Uterus (tissue), 2 donors: ENCODE measurements around the gene C1orf174.

Experiments
- POLR2A ChIP-seq, 2 donors: fragments of 450-650 bp; IDR thresholded peaks; one replicate each; pipeline ENCODE4 v1.6.1; 2016; ENCODE audit warnings: antibody characterized with exemption in 2 of 2, mild to moderate bottlenecking in 1 of 2, moderate library complexity in 1 of 2
- TF ChIP-seq, protein P1 (sequence below), 4 experiments: fragments of 200-600 bp in 2 of 4; fragments of 450-650 bp in 2 of 4; sonication (generic) in 2 of 4; IDR thresholded peaks; one replicate each; pipeline ENCODE4 v1.5.1; 2016 to 2019; ENCODE audit warnings: antibody characterized with exemption in 4 of 4, mild to moderate bottlenecking in 2 of 4, moderate library complexity in 1 of 4

DNA sequence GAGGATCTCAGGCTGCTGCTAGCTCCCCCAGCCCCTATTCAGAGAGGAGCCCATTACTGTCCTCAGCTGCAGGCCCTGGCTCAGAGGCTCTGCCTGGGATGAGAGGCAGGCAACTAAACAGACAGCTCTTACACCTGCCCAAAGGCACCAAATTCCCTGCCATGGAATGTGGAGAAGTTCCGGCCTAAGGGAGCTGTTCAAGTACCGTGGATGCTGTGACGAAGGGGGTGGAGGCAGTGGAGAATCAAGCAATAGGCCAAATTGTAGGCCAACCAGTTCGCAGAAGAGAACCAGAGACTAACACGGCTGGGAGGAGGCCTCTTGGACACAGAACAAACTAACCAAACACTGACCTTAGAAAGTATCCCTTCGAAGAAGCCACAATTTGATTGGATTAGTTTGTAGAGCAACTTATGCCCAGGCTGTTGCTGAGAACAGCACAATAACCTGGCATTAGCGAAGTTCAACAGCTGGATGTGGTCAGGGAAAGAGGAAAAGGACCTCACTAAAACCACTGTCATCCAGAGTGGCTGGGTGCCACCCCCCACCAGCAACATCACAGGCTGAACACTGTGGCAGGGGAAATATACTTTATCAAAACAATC lies 3.6 kb downstream of the C1orf174 start:
- TF ChIP-seq, protein P1, sequence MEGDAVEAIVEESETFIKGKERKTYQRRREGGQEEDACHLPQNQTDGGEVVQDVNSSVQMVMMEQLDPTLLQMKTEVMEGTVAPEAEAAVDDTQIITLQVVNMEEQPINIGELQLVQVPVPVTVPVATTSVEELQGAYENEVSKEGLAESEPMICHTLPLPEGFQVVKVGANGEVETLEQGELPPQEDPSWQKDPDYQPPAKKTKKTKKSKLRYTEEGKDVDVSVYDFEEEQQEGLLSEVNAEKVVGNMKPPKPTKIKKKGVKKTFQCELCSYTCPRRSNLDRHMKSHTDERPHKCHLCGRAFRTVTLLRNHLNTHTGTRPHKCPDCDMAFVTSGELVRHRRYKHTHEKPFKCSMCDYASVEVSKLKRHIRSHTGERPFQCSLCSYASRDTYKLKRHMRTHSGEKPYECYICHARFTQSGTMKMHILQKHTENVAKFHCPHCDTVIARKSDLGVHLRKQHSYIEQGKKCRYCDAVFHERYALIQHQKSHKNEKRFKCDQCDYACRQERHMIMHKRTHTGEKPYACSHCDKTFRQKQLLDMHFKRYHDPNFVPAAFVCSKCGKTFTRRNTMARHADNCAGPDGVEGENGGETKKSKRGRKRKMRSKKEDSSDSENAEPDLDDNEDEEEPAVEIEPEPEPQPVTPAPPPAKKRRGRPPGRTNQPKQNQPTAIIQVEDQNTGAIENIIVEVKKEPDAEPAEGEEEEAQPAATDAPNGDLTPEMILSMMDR (IDR thresholded peaks at IDR 0.05), result no peak
- TF ChIP-seq POLR2A (IDR thresholded peaks at IDR 0.05), result no peak
